WTC11 (cell line): Measurements from ENCODE around the gene MRPS18A. TPM values are rescaled to one million over a fixed set of nuclear protein-coding genes. Genes with fewer than 3 reads are reported as not detected.

ENCODE experiments used
- ATAC-seq: fragments of 200-7000 bp; cut with Tn5 transposase; 2 replicates; pipeline ENCODE4 v1.10.0; 2021; ENCODE audit warnings: mild to moderate bottlenecking, moderate library complexity
- CTCF ChIA-PET: fragments of 300-600 bp; sonication (Branson Sonifier 250); formaldehyde crosslinking; loops from one replicate; lab custom pipeline; 2021; ENCODE audit warnings: antibody characterized with exemption; lab: Charles Lee
- POLR2A ChIA-PET: fragments of 350-600 bp; sonication (Branson Sonifier 250); formaldehyde crosslinking; loops from one replicate; lab custom pipeline; 2021; ENCODE audit warnings: antibody characterized with exemption; lab: Charles Lee
- DNase-seq: peaks from one replicate; pipeline ENCODE4 v3.0.0; 2021; ENCODE audit warnings: low spot score
- H3K27ac Mint-ChIP-seq: 2 replicates; pipeline ENCODE4 v1.8.0; 2021; ENCODE audit warnings: mixed read lengths
- H3K27me3 Mint-ChIP-seq: 2 replicates; pipeline ENCODE4 v1.8.0; 2021; ENCODE audit warnings: low read depth, mild to moderate bottlenecking, moderate library complexity, mixed read lengths
- H3K36me3 Mint-ChIP-seq: 2 replicates; pipeline ENCODE4 v1.8.0; 2021; ENCODE audit warnings: mixed read lengths
- H3K4me1 Mint-ChIP-seq: 2 replicates; pipeline ENCODE4 v1.8.0; 2022; ENCODE audit warnings: mixed read lengths
- H3K4me3 Mint-ChIP-seq: 2 replicates; pipeline ENCODE4 v1.8.0; 2021; ENCODE audit warnings: mild to moderate bottlenecking, moderate library complexity, mixed read lengths
- H3K9me3 Mint-ChIP-seq: 2 replicates; pipeline ENCODE4 v1.8.0; 2021; ENCODE audit warnings: mixed read lengths
- ATF6 ChIP-seq: sonication (generic); formaldehyde crosslinking; IDR thresholded peaks from 2 replicates; pipeline ENCODE4 v1.8.1; 2023; ENCODE audit warnings: mild to moderate bottlenecking, missing genetic modification reagents
- CREB1 ChIP-seq: sonication (generic); formaldehyde crosslinking; IDR thresholded peaks from 2 replicates; pipeline ENCODE4 v1.8.0; 2023; ENCODE audit warnings: mild to moderate bottlenecking, missing genetic modification reagents
- CREM ChIP-seq: sonication (generic); formaldehyde crosslinking; IDR thresholded peaks from 2 replicates; pipeline ENCODE4 v1.8.1; 2022; ENCODE audit warnings: mild to moderate bottlenecking, missing genetic modification reagents, moderate library complexity
- CTCF ChIP-seq: fragments of 200-600 bp; IDR thresholded peaks from 2 replicates; pipeline ENCODE4 v1.8.0; 2022; ENCODE audit warnings: antibody characterized with exemption
- ETV6 ChIP-seq: sonication (generic); formaldehyde crosslinking; IDR thresholded peaks from 2 replicates; pipeline ENCODE4 v1.8.1; 2022; ENCODE audit warnings: mild to moderate bottlenecking, missing genetic modification reagents
- FOXP1 ChIP-seq: sonication (generic); formaldehyde crosslinking; IDR thresholded peaks from 2 replicates; pipeline ENCODE4 v1.8.0; 2022; ENCODE audit warnings: missing genetic modification reagents, mild to moderate bottlenecking, moderate library complexity, borderline replicate concordance
- FOXP4 ChIP-seq: sonication (generic); formaldehyde crosslinking; IDR thresholded peaks from 2 replicates; pipeline ENCODE4 v1.8.0; 2022; ENCODE audit warnings: mild to moderate bottlenecking, missing genetic modification reagents
- GABPB1 ChIP-seq: sonication (generic); formaldehyde crosslinking; IDR thresholded peaks from 2 replicates; pipeline ENCODE4 v1.8.1; 2023; ENCODE audit warnings: mild to moderate bottlenecking, missing genetic modification reagents
- HMGA2 ChIP-seq: fragments of 250-450 bp; sonication (Bioruptor Pico); IDR thresholded peaks from 2 replicates; pipeline ENCODE4 v1.4.0; 2021; ENCODE audit warnings: mild to moderate bottlenecking, moderate library complexity
- MLX ChIP-seq: sonication (generic); formaldehyde crosslinking; IDR thresholded peaks from 2 replicates; pipeline ENCODE4 v1.8.1; 2023; ENCODE audit warnings: mild to moderate bottlenecking, missing genetic modification reagents, moderate library complexity
- NR2C2 ChIP-seq: sonication (generic); formaldehyde crosslinking; IDR thresholded peaks from 2 replicates; pipeline ENCODE4 v1.8.0; 2022; ENCODE audit warnings: mild to moderate bottlenecking, missing genetic modification reagents
- RELA ChIP-seq: sonication (generic); formaldehyde crosslinking; IDR thresholded peaks from 2 replicates; pipeline ENCODE4 v1.8.1; 2022; ENCODE audit warnings: missing genetic modification reagents, mild to moderate bottlenecking, borderline replicate concordance
- SMAD4 ChIP-seq: sonication (generic); formaldehyde crosslinking; IDR thresholded peaks from 2 replicates; pipeline ENCODE4 v1.8.0; 2022; ENCODE audit warnings: mild to moderate bottlenecking, missing genetic modification reagents
- STAT6 ChIP-seq: sonication (generic); formaldehyde crosslinking; conservative IDR thresholded peaks from 2 replicates; pipeline ENCODE4 v1.8.1; 2023; ENCODE audit warnings: mild to moderate bottlenecking, low read depth, missing genetic modification reagents, moderate library complexity
- USF2 ChIP-seq: sonication (generic); formaldehyde crosslinking; IDR thresholded peaks from 2 replicates; pipeline ENCODE4 v1.8.1; 2023; ENCODE audit warnings: mild to moderate bottlenecking, missing genetic modification reagents, moderate library complexity
- ZNF425 ChIP-seq: fragments of 250-450 bp; sonication (Bioruptor Pico); conservative IDR thresholded peaks from 2 replicates; pipeline ENCODE4 v1.9.0; 2021; ENCODE audit warnings: mild to moderate bottlenecking
- ZNF532 ChIP-seq: fragments of 250-450 bp; sonication (Bioruptor Pico); IDR thresholded peaks from 2 replicates; pipeline ENCODE4 v1.9.0; 2021; ENCODE audit warnings: mild to moderate bottlenecking, borderline replicate concordance
- total RNA-seq: library from RNA; stranded (reverse); gene quantifications from 3 replicates; pipeline ENCODE4 v1.2.3, GENCODE V29; 2021

Gene MRPS18A
- total RNA-seq, 1 experiment from 2014 or later = 61.6 TPM

GRCh38 chr6:43677759-43678158 lies 9.8 kb downstream of the MRPS18A start:
- TF ChIP-seq USF2 (no peak), GABPB1 (CRISPR knock-in tag) (no peak), CREB1 (no peak), CREM (CRISPR knock-in tag) (no peak)
- H3K9me3 Mint-ChIP-seq = no peaks in the 10 kb centered on the region
- DNase-seq (no peak), ATAC-seq (no peak)
- peaks cover 54% of the 10 kb centered on the region for H3K36me3 Mint-ChIP-seq
- H3K4me3 Mint-ChIP-seq = no peak overlapping the region
- H3K27ac Mint-ChIP-seq = no peak overlapping the region
- ChIA-PET POLR2A (interaction anchor here (0.6 kb wide), 1 partner anchor 140 kb away, joined by 4 read pairs; no protein-coding TSS in a partner anchor), CTCF (interaction anchor here (0.6 kb wide), 1 partner anchor 8 kb away, joined by 3 read pairs; no protein-coding TSS in a partner anchor)
- no peaks in the 10 kb centered on the region for H3K27me3 Mint-ChIP-seq
- H3K4me1 Mint-ChIP-seq = peaks cover 5% of the 10 kb centered on the region

GRCh38 chr6:43676962-43677606 lies 10.5 kb downstream of the MRPS18A start:
- peaks cover 53% of the 10 kb centered on the region for H3K36me3 Mint-ChIP-seq
- H3K4me1 Mint-ChIP-seq = no peaks in the 10 kb centered on the region
- no peak overlapping the region for H3K4me3 Mint-ChIP-seq
- H3K27ac Mint-ChIP-seq = no peak overlapping the region
- no peaks in the 10 kb centered on the region for H3K9me3 Mint-ChIP-seq
- CTCF ChIA-PET = no interaction called here
- DNase-seq = no peak
- ATAC-seq = no peak
- POLR2A ChIA-PET = interaction anchor here (0.6 kb wide), 1 partner anchor 139 kb away, joined by 4 read pairs; no protein-coding TSS in a partner anchor
- no peaks in the 10 kb centered on the region for H3K27me3 Mint-ChIP-seq
- TF ChIP-seq STAT6 (CRISPR knock-in tag) = no peak
- TF ChIP-seq HMGA2 (CRISPR knock-in tag) = no peak
- TF ChIP-seq ETV6 (CRISPR knock-in tag) = no peak
- no peak for TF ChIP-seq RELA (CRISPR knock-in tag)
- TF ChIP-seq ZNF532 = no peak
- no peak for TF ChIP-seq SMAD4 (CRISPR knock-in tag)
- no peak for TF ChIP-seq FOXP1 (CRISPR knock-in tag)
- TF ChIP-seq ZNF425 = no peak
- TF ChIP-seq ATF6 (CRISPR knock-in tag) = no peak
- TF ChIP-seq CTCF = no peak
- TF ChIP-seq MLX (CRISPR knock-in tag) = no peak
- no peak for TF ChIP-seq FOXP4 (CRISPR knock-in tag)
- TF ChIP-seq NR2C2 (CRISPR knock-in tag) = no peak
